ENCODE measurements around the gene NEK8.
"Not testable (repeated sequence)": the region's sequence is repeated elsewhere in the genome, so short reads cannot be mapped to it uniquely, and the experiment has no call there.

The NEK8 gene

DNA sequence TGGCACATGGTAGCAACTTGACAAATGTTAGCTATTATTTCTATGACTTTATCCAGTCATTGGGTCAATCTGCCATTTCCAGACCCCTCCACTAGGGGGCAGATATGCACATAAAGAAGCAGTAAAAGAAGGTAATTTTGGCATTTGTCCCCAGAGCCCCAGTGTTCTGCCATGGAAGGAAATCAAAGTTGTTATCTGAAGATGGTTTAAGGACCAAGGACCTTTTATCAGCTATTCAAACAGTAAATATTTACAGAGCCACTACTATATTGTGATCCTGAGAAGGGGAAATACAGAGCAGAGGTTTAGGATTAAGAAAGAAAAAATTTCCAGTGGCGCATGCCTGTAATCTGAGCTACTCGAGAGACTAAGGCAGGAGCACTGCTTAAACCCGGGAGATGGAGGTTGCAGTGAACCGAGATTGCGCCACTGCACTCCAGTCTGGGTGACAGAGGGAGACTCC, 35.2 kb downstream of the NEK8 start:
- peak; percentile 59 for DNase-seq (ENCODE audit: low read depth)

DNA sequence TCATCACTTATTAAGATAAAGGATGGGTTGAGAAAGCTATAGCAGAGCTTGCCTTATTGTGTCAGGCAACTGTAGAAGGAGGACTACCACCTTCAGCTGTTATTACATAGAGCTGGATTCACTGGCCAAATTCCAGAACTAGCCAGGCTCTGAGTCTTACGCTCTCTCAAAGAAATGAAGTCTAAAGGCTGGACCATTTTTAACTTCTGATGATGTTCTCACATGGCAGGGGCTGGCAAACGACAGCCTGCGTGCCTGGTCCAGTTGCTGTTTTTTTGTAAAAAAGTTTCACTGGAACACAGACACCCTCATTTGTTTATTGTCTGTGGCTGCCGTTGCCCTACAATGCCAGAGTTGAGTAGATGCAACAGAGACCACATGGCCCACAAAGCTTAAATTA, 36.5 kb downstream of the NEK8 start:
- DNase-seq (ENCODE audit: low read depth): no peak

DNA sequence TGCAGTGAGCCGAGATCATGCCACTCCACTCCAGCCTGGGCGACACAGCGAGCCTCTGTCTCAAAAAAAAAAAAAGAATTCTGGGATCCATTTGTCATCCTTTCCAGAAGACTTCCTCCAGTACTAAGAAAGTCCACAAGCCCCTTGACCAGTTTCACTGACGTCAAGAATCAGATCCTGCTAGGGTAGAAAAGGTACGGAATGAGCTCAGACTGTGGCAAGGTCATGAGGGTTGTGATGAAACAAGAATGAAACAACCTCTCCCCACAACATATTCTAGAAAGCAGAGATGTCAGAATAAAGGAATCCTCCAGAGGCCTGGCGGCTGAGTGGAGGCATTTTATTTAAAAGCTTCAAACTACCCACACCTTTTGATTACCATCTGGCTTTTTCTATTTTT, 45.1 kb downstream of the NEK8 start:
- DNase-seq (ENCODE audit: low read depth): no peak

GRCh38 chr17:28774206-28774605, 45.6 kb downstream of the NEK8 start:
- DNase-seq (ENCODE audit: low read depth): no peak

GRCh38 chr17:28777178-28777577, 48.6 kb downstream of the NEK8 start:
- DNase-seq (ENCODE audit: low read depth): no peak

- not testable (repeated sequence) for DNase-seq (ENCODE audit: low read depth)
Observed at GRCh38 chr17:28779601-28780000, 51.0 kb downstream of the NEK8 start.

DNA sequence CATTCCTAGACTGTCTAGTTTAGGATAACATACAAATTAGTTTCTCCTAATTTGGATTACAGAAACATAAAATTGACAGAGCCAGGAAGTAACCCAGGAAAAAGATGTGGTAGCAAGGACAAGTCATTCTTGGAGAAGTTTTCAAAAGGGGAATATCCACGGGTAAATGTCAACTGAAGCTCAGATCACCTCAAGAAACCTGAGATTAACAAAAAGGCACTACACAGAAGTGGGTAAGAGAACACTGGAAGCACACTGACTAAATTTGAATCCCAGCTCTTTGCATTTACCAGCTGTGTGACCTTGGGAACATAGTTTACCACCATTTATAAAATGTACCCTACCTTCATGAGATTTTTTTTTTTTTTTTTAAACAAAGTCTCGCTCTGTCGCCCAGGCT, 54.6 kb downstream of the NEK8 start:
- DNase-seq (ENCODE audit: low read depth): no peak

DNA sequence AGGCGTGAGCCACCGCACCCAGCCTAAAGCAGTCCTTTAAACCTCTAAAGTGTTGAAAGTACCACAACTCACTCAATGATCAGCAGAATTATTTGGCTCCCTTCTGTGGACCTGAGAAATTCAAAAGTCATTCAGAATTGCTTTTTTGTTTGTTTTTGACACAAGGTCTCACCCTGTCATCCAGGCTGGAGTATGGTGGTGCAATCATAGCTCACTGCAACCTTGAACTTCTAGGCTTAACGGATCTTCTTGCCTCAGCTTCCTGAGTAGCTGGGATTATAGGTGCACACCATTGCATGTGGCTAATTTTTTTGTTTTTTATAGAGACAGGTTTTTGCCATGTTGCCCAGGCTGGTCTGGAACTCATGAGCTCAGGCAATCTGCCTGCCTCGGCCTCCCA, 59.5 kb downstream of the NEK8 start:
- no peak for DNase-seq (ENCODE audit: low read depth)

All from activated T-helper 9 cell treated with anti-CD3 and anti-CD28 coated beads, Interleukin-2, amount 50 U/mL, for 16 hours (primary cell).